Right lobe of liver (tissue), 4 donors: Measurements from ENCODE around the gene SAV1.

ENCODE experiments used
- CTCF ChIP-seq, 4 donors: fragments of 200-600 bp in 3 of 4; fragments of 450-650 bp in 1 of 4; IDR thresholded peaks; one replicate each; pipeline versions ENCODE4 v1.5.1 to v1.8.0; 2016 to 2022; ENCODE audit warnings: antibody characterized with exemption in 4 of 4, mild to moderate bottlenecking in 2 of 4
- POLR2A ChIP-seq: fragments of 450-650 bp; IDR thresholded peaks from one replicate; pipeline ENCODE4 v1.6.1; 2017; ENCODE audit warnings: antibody characterized with exemption, mild to moderate bottlenecking
- donor health status: DM: no; HTN: no; CAD: no.
- donor health status: DM: no; HTN: no; CAD: no.
- donor health status: DM: no; HTN: yes; CAD: no.

DNA sequence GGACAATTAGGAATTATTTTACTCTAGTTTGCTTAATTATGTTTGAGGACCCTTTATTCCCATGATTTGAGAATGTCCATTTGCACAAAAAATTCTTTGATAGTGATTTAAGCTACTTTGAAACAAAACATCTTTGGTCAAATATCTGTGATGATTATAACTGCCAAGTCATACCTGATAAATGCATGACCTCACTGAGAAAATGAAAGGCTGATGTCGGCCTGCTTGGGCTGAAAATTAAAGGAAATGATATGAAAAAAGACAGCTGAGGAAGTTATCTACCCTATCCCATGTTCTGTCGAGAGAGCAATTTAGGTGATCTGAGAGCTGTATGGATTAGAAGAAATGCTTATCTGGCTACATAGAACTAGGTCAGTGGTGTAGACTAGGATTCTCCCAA lies 64.5 kb downstream of the SAV1 start:
- TF ChIP-seq CTCF (IDR thresholded peaks at IDR 0.05) (no peak), POLR2A (no peak)
